Measurements from ENCODE around the gene CASS4.

Gene CASS4

DNA sequence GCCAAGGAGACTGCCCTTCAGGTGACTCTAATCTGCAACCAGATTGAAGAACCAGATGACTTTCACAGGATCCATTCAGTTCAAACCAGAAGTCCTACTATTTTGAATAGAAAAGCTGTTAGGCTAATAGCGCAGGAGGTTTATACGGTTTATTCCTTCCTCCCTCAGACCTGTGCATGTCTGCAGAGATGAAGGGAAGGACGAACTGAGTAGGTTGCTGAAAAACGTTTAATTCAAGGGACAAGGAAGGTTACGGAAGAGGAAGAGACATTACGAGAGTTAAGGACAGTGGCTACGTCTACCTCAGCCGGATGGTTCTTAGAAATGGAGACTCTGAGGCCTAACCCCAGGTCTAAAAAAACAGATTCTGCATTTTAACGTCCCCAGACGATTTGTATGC is 21.0 kb upstream of the CASS4 start:
- peaks cover 31% of the 10 kb centered on the region; the same call in 1 of the 2 replicates for H3K36me3 ChIP-seq (ENCODE audit: insufficient read depth, low read length)
- peaks cover 92% of the 10 kb centered on the region for H3K79me2 ChIP-seq (ENCODE audit: insufficient read depth, low read length)
- peak overlapping the region; percentile 83 for H3K4me2 ChIP-seq (ENCODE audit: low read depth, low read length, poor library complexity, severe bottlenecking)
- TF ChIP-seq EZH2phosphoT487 (IDR thresholded peaks at IDR 0.05; ENCODE audit: borderline replicate concordance) (no peak), CTCF (conservative IDR thresholded peaks at IDR 0.05; ENCODE audit: low read length) (no peak)
- H3F3A ChIP-seq (ENCODE audit: low read depth) = no peaks in the 10 kb centered on the region
- H2AFZ ChIP-seq (ENCODE audit: low read length) = peak overlapping the region; percentile 96
- H4K20me1 ChIP-seq (ENCODE audit: insufficient read depth, low read length, poor library complexity, severe bottlenecking) = peaks cover 45% of the 10 kb centered on the region
- H3K27me3 ChIP-seq (ENCODE audit: insufficient read depth, low read length, poor library complexity, severe bottlenecking) = peaks cover 4% of the 10 kb centered on the region
- peak overlapping the region; percentile 98 for H3K4me3 ChIP-seq (ENCODE audit: low read length, poor library complexity, severe bottlenecking)
- peaks cover 63% of the 10 kb centered on the region for H3K4me1 ChIP-seq (ENCODE audit: insufficient read depth, low read length, poor library complexity, severe bottlenecking)
- H3K9me3 ChIP-seq (ENCODE audit: insufficient read depth, low read depth, low read length) = no peaks in the 10 kb centered on the region
- no peaks in the 10 kb centered on the region for H3K9me2 ChIP-seq (replicated peaks; ENCODE audit: low read depth, low read length)
- H3K9ac ChIP-seq (ENCODE audit: low read depth, low read length, poor library complexity, severe bottlenecking) = peak overlapping the region; percentile 99

DNA sequence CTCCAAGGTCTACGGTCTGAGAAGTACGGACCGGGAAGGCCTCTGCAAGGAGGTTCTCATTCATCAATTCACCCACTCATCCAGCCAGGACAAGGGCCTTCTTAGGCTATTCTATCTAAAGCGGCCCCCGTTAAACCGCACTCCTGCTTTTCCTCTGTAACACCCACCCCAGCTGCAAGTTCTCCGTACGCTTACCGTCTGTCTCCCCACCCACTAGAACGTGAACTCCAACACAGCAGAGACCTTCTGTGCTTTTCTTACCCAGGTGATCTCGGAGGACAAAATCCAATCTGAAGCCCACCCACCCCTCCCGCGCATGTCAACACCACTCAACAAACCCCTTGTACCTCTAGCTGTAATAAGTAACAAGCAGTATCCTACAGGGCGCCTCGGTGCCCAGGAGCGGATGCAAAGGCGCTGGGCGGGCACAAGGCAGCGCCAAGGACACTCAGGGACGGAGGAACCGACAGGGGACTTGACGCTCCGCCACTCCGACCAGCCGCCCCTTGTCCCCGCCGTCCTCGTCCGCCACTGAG is 20.4 kb upstream of the CASS4 start:
- peak overlapping the region; percentile 99 for H3K9ac ChIP-seq (ENCODE audit: low read depth, low read length, poor library complexity, severe bottlenecking)
- peak overlapping the region; percentile 98 for H3K4me3 ChIP-seq (ENCODE audit: low read length, poor library complexity, severe bottlenecking)
- H3K4me1 ChIP-seq (ENCODE audit: insufficient read depth, low read length, poor library complexity, severe bottlenecking) = peaks cover 58% of the 10 kb centered on the region
- H2AFZ ChIP-seq (ENCODE audit: low read length) = peak overlapping the region; percentile 96
- no peaks in the 10 kb centered on the region for H3K9me3 ChIP-seq (ENCODE audit: insufficient read depth, low read depth, low read length)
- H4K20me1 ChIP-seq (ENCODE audit: insufficient read depth, low read length, poor library complexity, severe bottlenecking) = peaks cover 45% of the 10 kb centered on the region
- H3K9me2 ChIP-seq (replicated peaks; ENCODE audit: low read depth, low read length) = no peaks in the 10 kb centered on the region
- peaks cover 31% of the 10 kb centered on the region; the same call in 1 of the 2 replicates for H3K36me3 ChIP-seq (ENCODE audit: insufficient read depth, low read length)
- H3K79me2 ChIP-seq (ENCODE audit: insufficient read depth, low read length) = peaks cover 87% of the 10 kb centered on the region
- H3K27me3 ChIP-seq (ENCODE audit: insufficient read depth, low read length, poor library complexity, severe bottlenecking) = peaks cover 4% of the 10 kb centered on the region
- H3K4me2 ChIP-seq (ENCODE audit: low read depth, low read length, poor library complexity, severe bottlenecking) = peak overlapping the region; percentile 83
- no peaks in the 10 kb centered on the region for H3F3A ChIP-seq (ENCODE audit: low read depth)
- TF ChIP-seq EZH2phosphoT487 (IDR thresholded peaks at IDR 0.05; ENCODE audit: borderline replicate concordance) = no peak

- H2AFZ ChIP-seq (ENCODE audit: low read length) = peak within 1 kb of the TSS; percentile 96
- H3K27me3 ChIP-seq (ENCODE audit: insufficient read depth, low read length, poor library complexity, severe bottlenecking) = peaks cover 4% of the 10 kb centered on the region
- H3F3A ChIP-seq (ENCODE audit: low read depth) = no peaks in the 10 kb centered on the region
- H3K36me3 ChIP-seq (ENCODE audit: insufficient read depth, low read length) = peaks cover 35% of the 10 kb centered on the region; the same call in 1 of the 2 replicates
- peaks cover 46% of the 10 kb centered on the region for H4K20me1 ChIP-seq (ENCODE audit: insufficient read depth, low read length, poor library complexity, severe bottlenecking)
- no peak for TF ChIP-seq CTCF (conservative IDR thresholded peaks at IDR 0.05; ENCODE audit: low read length)
- TF ChIP-seq EZH2phosphoT487 (IDR thresholded peaks at IDR 0.05; ENCODE audit: borderline replicate concordance) = no peak
- no peaks in the 10 kb centered on the region for H3K9me3 ChIP-seq (ENCODE audit: insufficient read depth, low read depth, low read length)
- H3K4me1 ChIP-seq (ENCODE audit: insufficient read depth, low read length, poor library complexity, severe bottlenecking) = peaks cover 55% of the 10 kb centered on the region
- peak within 1 kb of the TSS; percentile 99 for H3K9ac ChIP-seq (ENCODE audit: low read depth, low read length, poor library complexity, severe bottlenecking)
- H3K4me2 ChIP-seq (ENCODE audit: low read depth, low read length, poor library complexity, severe bottlenecking) = peak within 1 kb of the TSS; percentile 96
- H3K4me3 ChIP-seq (ENCODE audit: low read length, poor library complexity, severe bottlenecking) = peak within 1 kb of the TSS; percentile 98
- no peaks in the 10 kb centered on the region for H3K9me2 ChIP-seq (replicated peaks; ENCODE audit: low read depth, low read length)
- peaks cover 88% of the 10 kb centered on the region for H3K79me2 ChIP-seq (ENCODE audit: insufficient read depth, low read length)
These were observed 19.8 kb upstream of the CASS4 start, which contains the start of the genes AURKA and CSTF1 for GRCh38 chr20:56392132-56392880. Gene AURKA, minus strand, starts transcription at chr20:56392215. Its CDS starts 4,018 bp downstream, at chr20:56388197. Gene CSTF1, plus strand, starts transcription at chr20:56392645. Its CDS starts 2,908 bp downstream, at chr20:56395553.
